CD4-positive, alpha-beta T cell (primary cell): Measurements from ENCODE around the gene BCAT1. TPM values are rescaled to one million over a fixed set of nuclear protein-coding genes. Genes with fewer than 3 reads are reported as not detected.

Experiments
- ATAC-seq: fragments of 200-7000 bp; cut with Tn5 transposase; one replicate; pipeline ENCODE4 v1.10.0; 2022; ENCODE audit warnings: mild to moderate bottlenecking; ENCODE audit not compliant: poor library complexity
- CTCF ChIA-PET: fragments of 350-600 bp; sonication (Branson Sonifier 250); formaldehyde crosslinking; loops from one replicate; lab custom pipeline; 2021; ENCODE audit warnings: antibody characterized with exemption, inconsistent platforms; lab: Charles Lee
- POLR2A ChIA-PET: fragments of 350-600 bp; sonication (Branson Sonifier 250); formaldehyde crosslinking; loops from one replicate; lab custom pipeline; 2021; ENCODE audit warnings: antibody characterized with exemption, inconsistent platforms; lab: Charles Lee
- DNase-seq, 14 experiments: peaks; one replicate each; pipeline ENCODE4 v3.0.0-alpha.2; 2013 to 2020; ENCODE audit warnings: mixed read lengths in 2 of 14
- H3K27ac ChIP-seq, 2 donors: one replicate each; pipeline versions ENCODE4 v1.5.1 to v1.7.0; 2013; ENCODE audit warnings: low read length in 2 of 2, low read depth in 1 of 2, mild to moderate bottlenecking in 1 of 2
- H3K27me3 ChIP-seq, 2 experiments: 1 replicate in 1 of 2; 2 replicates in 1 of 2; pipeline versions ENCODE4 v1.6.1 to v1.7.0; 2013; ENCODE audit warnings: low read length in 2 of 2, control low read depth in 1 of 2, mild to moderate bottlenecking in 1 of 2, moderate library complexity in 1 of 2; ENCODE audit not compliant: insufficient read depth in 2 of 2, control insufficient read depth in 1 of 2
- H3K36me3 ChIP-seq: one replicate; pipeline ENCODE4 v1.6.1; 2013; ENCODE audit warnings: low read length, control low read depth; ENCODE audit not compliant: insufficient read depth
- H3K4me1 ChIP-seq: one replicate; pipeline ENCODE4 v1.6.1; 2013; ENCODE audit warnings: low read length, control low read depth; ENCODE audit not compliant: insufficient read depth
- H3K4me3 ChIP-seq: one replicate; pipeline ENCODE4 v1.5.1; 2013; ENCODE audit warnings: mild to moderate bottlenecking, low read length, moderate library complexity
- H3K9me3 ChIP-seq, 2 experiments: 1 replicate in 1 of 2; 2 replicates in 1 of 2; pipeline versions ENCODE4 v1.6.1 to v1.7.0; 2013; ENCODE audit warnings: low read length in 2 of 2, mild to moderate bottlenecking in 2 of 2, control low read depth in 1 of 2, moderate library complexity in 1 of 2; ENCODE audit not compliant: control insufficient read depth in 1 of 2, insufficient read depth in 1 of 2
- H3K27ac Mint-ChIP-seq: one replicate; pipeline ENCODE4 v1.8.0; 2020; ENCODE audit warnings: mixed read lengths
- H3K27me3 Mint-ChIP-seq: one replicate; pipeline ENCODE4 v1.8.0; 2021; ENCODE audit warnings: mixed read lengths
- H3K36me3 Mint-ChIP-seq: one replicate; pipeline ENCODE4 v1.8.0; 2021; ENCODE audit warnings: low read depth, mixed read lengths
- H3K4me1 Mint-ChIP-seq: one replicate; pipeline ENCODE4 v1.8.0; 2021; ENCODE audit warnings: low read depth, mixed read lengths
- H3K4me3 Mint-ChIP-seq: one replicate; pipeline ENCODE4 v1.8.0; 2020; ENCODE audit warnings: mild to moderate bottlenecking, mixed read lengths
- H3K9me3 Mint-ChIP-seq: one replicate; pipeline ENCODE4 v1.8.0; 2020; ENCODE audit warnings: mixed read lengths
- CTCF ChIP-seq: fragments of 200-600 bp; IDR thresholded peaks from one replicate; pipeline ENCODE4 v1.8.0; 2022; ENCODE audit warnings: antibody characterized with exemption, mild to moderate bottlenecking
- intact Hi-C, 2 experiments: fragments of 100-400 bp; cut with DNase I in 1 of 2; cut with micrococcal nuclease in 1 of 2; formaldehyde crosslinking; loops; one replicate each; pipeline versions ENCODE4 v1.15.1 to v1.9.0; 2023 to 2025; cut with DNase I, micrococcal nuclease
- total RNA-seq, 174 experiments: library from RNA in 2 of 174; stranded (reverse) in 2 of 174; gene quantifications; one replicate each; pipeline ENCODE4 v1.2.3 and lab custom pipeline; 2021 to 2026

Gene BCAT1
- total RNA-seq, 2 experiments from 2014 or later, result 0.34 to 0.91 TPM

- Histone ChIP-seq H3K4me1 (no peaks in the 10 kb centered on the region), H3K4me3 (no peak overlapping the region), H3K27ac (no peak overlapping the region), H3K36me3 (no peaks in the 10 kb centered on the region), H3K9me3 (peaks cover 10 to 16% of the 10 kb centered on the region in 2 experiments), H3K27me3 (no peaks in the 10 kb centered on the region)
- H3K36me3 Mint-ChIP-seq, result no peaks in the 10 kb centered on the region
- peaks cover 6% of the 10 kb centered on the region for H3K9me3 Mint-ChIP-seq
- no peak for TF ChIP-seq CTCF
- H3K27ac Mint-ChIP-seq, result no peak overlapping the region
- DNase-seq, result no peak
- intact Hi-C loops, result no loop called here
- no peak overlapping the region for H3K4me3 Mint-ChIP-seq
- no peaks in the 10 kb centered on the region for H3K4me1 Mint-ChIP-seq
- CTCF ChIA-PET, result no interaction called here
- no peak for ATAC-seq
- H3K27me3 Mint-ChIP-seq, result no peaks in the 10 kb centered on the region
- POLR2A ChIA-PET, result no interaction called here
Measured at GRCh38 chr12:24982250-24982649, 33.3 kb upstream of the BCAT1 start.

- H3K27me3 Mint-ChIP-seq, result no peaks in the 10 kb centered on the region
- ChIA-PET CTCF (no interaction called here), POLR2A (no interaction called here)
- H3K36me3 ChIP-seq, result no peaks in the 10 kb centered on the region
- no peak overlapping the region for H3K27ac ChIP-seq
- H3K27me3 ChIP-seq, result no peaks in the 10 kb centered on the region
- ATAC-seq (no peak), DNase-seq (no peak)
- H3K27ac Mint-ChIP-seq, result no peak overlapping the region
- H3K4me3 ChIP-seq, result no peak overlapping the region
- peaks cover 6% of the 10 kb centered on the region for H3K9me3 Mint-ChIP-seq
- H3K4me3 Mint-ChIP-seq, result no peak overlapping the region
- intact Hi-C loops, result no loop called here
- peaks cover 10 to 16% of the 10 kb centered on the region in 2 experiments for H3K9me3 ChIP-seq
- no peaks in the 10 kb centered on the region for H3K4me1 Mint-ChIP-seq
- H3K36me3 Mint-ChIP-seq, result no peaks in the 10 kb centered on the region
- no peak for TF ChIP-seq CTCF
- no peaks in the 10 kb centered on the region for H3K4me1 ChIP-seq
Measured at GRCh38 chr12:24979976-24980730, 31.3 kb upstream of the BCAT1 start.

- H3K4me3 ChIP-seq, result no peak overlapping the region
- H3K27me3 Mint-ChIP-seq, result no peaks in the 10 kb centered on the region
- no peak overlapping the region for H3K27ac Mint-ChIP-seq
- H3K36me3 ChIP-seq, result no peaks in the 10 kb centered on the region
- intact Hi-C loops, result no loop called here
- no peaks in the 10 kb centered on the region for H3K36me3 Mint-ChIP-seq
- peaks cover 6% of the 10 kb centered on the region for H3K9me3 Mint-ChIP-seq
- H3K27ac ChIP-seq, result no peak overlapping the region
- no peak for ATAC-seq
- ChIA-PET POLR2A (no interaction called here), CTCF (no interaction called here)
- DNase-seq, result peak in 2 of 14 experiments; percentile 21 to 31
- H3K9me3 ChIP-seq, result peaks cover 10% of the 10 kb centered on the region in 2 experiments
- no peaks in the 10 kb centered on the region for H3K4me1 Mint-ChIP-seq
- no peak overlapping the region for H3K4me3 Mint-ChIP-seq
- no peaks in the 10 kb centered on the region for H3K4me1 ChIP-seq
- TF ChIP-seq CTCF, result no peak
- H3K27me3 ChIP-seq, result no peaks in the 10 kb centered on the region
Measured at GRCh38 chr12:24979329-24979728, 30.4 kb upstream of the BCAT1 start.
